Measurements from ENCODE around the gene MECP2.

GRCh38 chrX:154135458-154136229 lies 38.1 kb upstream of the MECP2 start:
- TF ChIP-seq POLR2A (IDR thresholded peaks at IDR 0.05) (no peak), CTCF (IDR thresholded peaks at IDR 0.05) (no peak), POLR2AphosphoS5 (IDR thresholded peaks at IDR 0.05) (no peak)
